ENCODE data around the gene ZSCAN32.

The ZSCAN32 gene

GRCh38 chr16:3400779-3401688 lies at the start of gene ZSCAN32, which contains the start of gene ZNF174:
ZSCAN32 (minus strand) TSS chr16:3401004; CDS start chr16:3397557, 3,447 bp downstream.
ZNF174 (plus strand) TSS chr16:3401215; CDS start chr16:3402005, 790 bp downstream.
- DNase-seq (ENCODE audit: low read depth): peak; percentile 100
- H3K4me3 ChIP-seq (ENCODE audit: low read depth, low read length): peak within 1 kb of the TSS; percentile 91
- TF ChIP-seq CTCF (IDR thresholded peaks at IDR 0.05; ENCODE audit: insufficient read depth, low read depth, low read length, missing control alignments): no peak

- peak; percentile 51 for DNase-seq (ENCODE audit: low read depth)
- H3K4me3 ChIP-seq (ENCODE audit: low read depth, low read length): peak overlapping the region; percentile 90
- TF ChIP-seq CTCF (IDR thresholded peaks at IDR 0.05; ENCODE audit: insufficient read depth, low read depth, low read length, missing control alignments): no peak
Observed at GRCh38 chr16:3444032-3444388, 43.2 kb upstream of the ZSCAN32 start.

GRCh38 chr16:3443108-3444031 lies 42.6 kb upstream of the ZSCAN32 start, which contains the start of the genes NAA60 and ZNF597:
NAA60 (plus strand) TSS chr16:3443680; CDS start chr16:3476228, 32,548 bp downstream.
ZNF597 (minus strand) TSS chr16:3443504; CDS start chr16:3443153, 351 bp downstream.
- DNase-seq (ENCODE audit: low read depth): peak; percentile 93
- H3K4me3 ChIP-seq (ENCODE audit: low read depth, low read length): peak within 1 kb of the TSS; percentile 90
- TF ChIP-seq CTCF (IDR thresholded peaks at IDR 0.05; ENCODE audit: insufficient read depth, low read depth, low read length, missing control alignments): no peak

- H3K4me3 ChIP-seq (ENCODE audit: low read depth, low read length): no peak overlapping the region
- no peak for TF ChIP-seq CTCF (IDR thresholded peaks at IDR 0.05; ENCODE audit: insufficient read depth, low read depth, low read length, missing control alignments)
- DNase-seq (ENCODE audit: low read depth): no peak
Observed at GRCh38 chr16:3439637-3440036, 38.8 kb upstream of the ZSCAN32 start.

GRCh38 chr16:3434373-3434772 lies 33.6 kb upstream of the ZSCAN32 start:
- H3K4me3 ChIP-seq (ENCODE audit: low read depth, low read length): no peak overlapping the region
- peak; percentile 16 for DNase-seq (ENCODE audit: low read depth)
- TF ChIP-seq CTCF (IDR thresholded peaks at IDR 0.05; ENCODE audit: insufficient read depth, low read depth, low read length, missing control alignments): no peak

GRCh38 chr16:3431779-3432219 lies 31.0 kb upstream of the ZSCAN32 start:
- TF ChIP-seq CTCF (IDR thresholded peaks at IDR 0.05; ENCODE audit: insufficient read depth, low read depth, low read length, missing control alignments): no peak
- DNase-seq (ENCODE audit: low read depth): no peak
- no peak overlapping the region for H3K4me3 ChIP-seq (ENCODE audit: low read depth, low read length)

Data from GM12865 (cell line).